Upper lobe of right lung (tissue), 1 donor: Measurements from ENCODE around the gene ACBD3. TPM values are rescaled to one million over a fixed set of nuclear protein-coding genes. Genes with fewer than 3 reads are reported as not detected.

Experiments used
- ATAC-seq: fragments of 200-7000 bp; cut with Tn5 transposase; one replicate; pipeline ENCODE4 v1.9.1; 2020; ENCODE audit warnings: mild to moderate bottlenecking, moderate library complexity
- DNase-seq: peaks from one replicate; pipeline ENCODE4 v3.0.0-alpha.2; 2020
- H3K27ac ChIP-seq: fragments of 200-600 bp; one replicate; pipeline ENCODE4 v1.8.0; 2022
- H3K27me3 ChIP-seq: fragments of 200-600 bp; one replicate; pipeline ENCODE4 v1.8.0; 2022; ENCODE audit warnings: mild to moderate bottlenecking
- H3K36me3 ChIP-seq: fragments of 200-600 bp; one replicate; pipeline ENCODE4 v1.8.0; 2022
- H3K4me1 ChIP-seq: fragments of 200-600 bp; one replicate; pipeline ENCODE4 v1.8.0; 2022
- H3K4me3 ChIP-seq: fragments of 200-600 bp; one replicate; pipeline ENCODE4 v1.8.0; 2022; ENCODE audit warnings: mild to moderate bottlenecking
- H3K9me3 ChIP-seq: fragments of 200-600 bp; one replicate; pipeline ENCODE4 v1.8.0; 2022
- CTCF ChIP-seq: fragments of 200-600 bp; IDR thresholded peaks from one replicate; pipeline ENCODE4 v1.8.0; 2022; ENCODE audit warnings: antibody characterized with exemption
- intact Hi-C: fragments of 100-400 bp; cut with DNase I; formaldehyde crosslinking; loops from one replicate; pipeline ENCODE4 v1.11.0; 2022
- long read RNA-seq: library from polyadenylated mRNA; unstranded; transcript quantifications from one replicate; pipeline ENCODE4 v2.0.0, GENCODE V29; 2021
- total RNA-seq: library from RNA; stranded (reverse); fragmentation: NEBNext Ultra II Directional; extraction: Animal tissue kit (Norgen Biotek cat#: 25700); gene quantifications from one replicate; pipeline ENCODE4 v1.2.1, GENCODE V29; 2021
- donor health status: DM: no; HTN: yes; CAD: no; lungs with severe emphysema.

Gene ACBD3
- 42.2 TPM for total RNA-seq
- long read RNA-seq, transcript ACBD3-201 (8 exons, 3,573 nt), result major isoform, 99 of 119 reads
- long read RNA-seq, partial matches to known transcripts, result 5 of 119 reads
- long read RNA-seq, other reads (novel, unspliced or antisense), result 15 of 119 reads

GRCh38 chr1:226186124-226187018 lies at the start of gene ACBD3:
Gene ACBD3 (minus strand): TSS chr1:226186741. CDS start chr1:226186675, 66 bp downstream.
- ATAC-seq (peak; percentile 98), DNase-seq (peak; percentile 93)
- intact Hi-C loops, result no loop called here

GRCh38 chr1:226233806-226234205 lies 47.3 kb upstream of the ACBD3 start:
- Histone ChIP-seq H3K4me3 (no peak overlapping the region), H3K9me3 (no peaks in the 10 kb centered on the region), H3K4me1 (no peaks in the 10 kb centered on the region), H3K27ac (no peak overlapping the region), H3K27me3 (no peaks in the 10 kb centered on the region), H3K36me3 (no peaks in the 10 kb centered on the region)
- intact Hi-C loops, result no loop called here
- ATAC-seq (no peak), DNase-seq (no peak)
- TF ChIP-seq CTCF, result no peak

More at GRCh38 chr1:226186124-226187018, at the start of gene ACBD3:
- H3K36me3 ChIP-seq, result no peaks in the 10 kb centered on the region
- H3K4me1 ChIP-seq, result peaks cover 31% of the 10 kb centered on the region
- H3K27me3 ChIP-seq, result no peaks in the 10 kb centered on the region
- peak within 1 kb of the TSS; percentile 89 for H3K27ac ChIP-seq
- H3K4me3 ChIP-seq, result peak within 1 kb of the TSS; percentile 75
- peak; percentile 11 for TF ChIP-seq CTCF
- H3K9me3 ChIP-seq, result no peaks in the 10 kb centered on the region

DNA sequence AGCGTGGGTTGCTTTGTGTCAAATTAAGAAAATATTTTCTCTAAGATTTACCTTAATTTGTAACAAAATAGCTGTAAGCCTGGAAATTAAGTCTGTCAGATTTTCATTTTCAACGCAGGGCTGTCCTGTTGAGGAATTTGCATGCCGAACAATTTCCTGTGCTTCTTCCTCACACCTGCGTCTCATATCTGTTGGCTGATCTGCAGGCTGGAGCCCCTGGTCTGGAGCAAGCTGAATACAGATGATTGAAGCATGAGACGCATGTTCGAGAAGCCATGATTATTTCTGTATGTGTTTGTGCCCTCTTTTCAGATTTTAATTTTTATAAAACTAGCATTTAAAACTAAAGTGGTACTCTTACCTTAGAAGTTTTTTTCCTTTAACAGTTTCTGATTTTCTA lies 46.8 kb upstream of the ACBD3 start:
- Histone ChIP-seq H3K36me3 (no peaks in the 10 kb centered on the region), H3K27me3 (no peaks in the 10 kb centered on the region), H3K27ac (no peak overlapping the region), H3K4me3 (no peak overlapping the region), H3K4me1 (no peaks in the 10 kb centered on the region), H3K9me3 (no peaks in the 10 kb centered on the region)
- DNase-seq (no peak), ATAC-seq (no peak)
- intact Hi-C loops, result no loop called here
- TF ChIP-seq CTCF, result no peak

GRCh38 chr1:226226601-226227000 lies 40.1 kb upstream of the ACBD3 start:
- intact Hi-C loops, result no loop called here
- DNase-seq (no peak), ATAC-seq (no peak)
- Histone ChIP-seq H3K4me3 (no peak overlapping the region), H3K4me1 (peaks cover 7% of the 10 kb centered on the region), H3K36me3 (no peaks in the 10 kb centered on the region), H3K9me3 (no peaks in the 10 kb centered on the region), H3K27me3 (peaks cover 19% of the 10 kb centered on the region), H3K27ac (no peak overlapping the region)
- TF ChIP-seq CTCF, result no peak

GRCh38 chr1:226223786-226224244 lies 37.3 kb upstream of the ACBD3 start:
- Histone ChIP-seq H3K4me3 (peak overlapping the region; percentile 49), H3K9me3 (no peaks in the 10 kb centered on the region), H3K27me3 (peaks cover 19% of the 10 kb centered on the region), H3K36me3 (no peaks in the 10 kb centered on the region), H3K27ac (no peak overlapping the region), H3K4me1 (peaks cover 7% of the 10 kb centered on the region)
- ATAC-seq, result peak; percentile 51
- intact Hi-C loops, result no loop called here
- no peak for TF ChIP-seq CTCF
- peak; percentile 69 for DNase-seq
